Mammary epithelial cell (primary cell): ENCODE results near the gene SIK3.

Source experiments
- EZH2 ChIP-seq: IDR thresholded peaks from 2 replicates; pipeline ENCODE4 v1.6.1; 2012; ENCODE audit warnings: low read length, inconsistent platforms, borderline replicate concordance
- TF ChIP-seq, protein P1 (sequence below), 2 donors: IDR thresholded peaks in 1 of 2; conservative IDR thresholded peaks in 1 of 2; 2 replicates each; pipeline ENCODE4 v1.5.1; 2011 to 2012; ENCODE audit warnings: inconsistent platforms in 2 of 2, low read length in 2 of 2, mild to moderate bottlenecking in 2 of 2, control low read depth in 1 of 2, low read depth in 1 of 2; ENCODE audit not compliant: insufficient read depth in 1 of 2; ENCODE audit errors: extremely low read depth in 1 of 2

DNA sequence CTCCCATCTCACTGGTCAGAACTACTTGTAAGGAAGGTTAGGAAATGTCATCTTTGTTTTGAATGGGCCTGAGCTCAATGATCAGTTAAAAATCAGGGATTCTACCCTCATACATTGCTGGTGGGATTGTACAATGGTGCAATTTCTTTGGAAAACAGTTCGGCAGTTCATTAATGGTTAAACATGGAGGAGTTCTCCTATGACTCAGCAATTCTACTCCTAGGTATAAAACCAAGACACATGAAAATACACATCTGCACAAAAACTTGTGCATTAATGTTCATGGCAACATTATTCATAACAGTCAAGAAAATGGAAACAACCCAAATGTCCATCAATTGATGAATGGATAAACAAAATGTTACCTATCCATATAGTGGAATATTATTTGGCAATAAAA, 301.7 kb downstream of the SIK3 start:
- TF ChIP-seq, protein P1, sequence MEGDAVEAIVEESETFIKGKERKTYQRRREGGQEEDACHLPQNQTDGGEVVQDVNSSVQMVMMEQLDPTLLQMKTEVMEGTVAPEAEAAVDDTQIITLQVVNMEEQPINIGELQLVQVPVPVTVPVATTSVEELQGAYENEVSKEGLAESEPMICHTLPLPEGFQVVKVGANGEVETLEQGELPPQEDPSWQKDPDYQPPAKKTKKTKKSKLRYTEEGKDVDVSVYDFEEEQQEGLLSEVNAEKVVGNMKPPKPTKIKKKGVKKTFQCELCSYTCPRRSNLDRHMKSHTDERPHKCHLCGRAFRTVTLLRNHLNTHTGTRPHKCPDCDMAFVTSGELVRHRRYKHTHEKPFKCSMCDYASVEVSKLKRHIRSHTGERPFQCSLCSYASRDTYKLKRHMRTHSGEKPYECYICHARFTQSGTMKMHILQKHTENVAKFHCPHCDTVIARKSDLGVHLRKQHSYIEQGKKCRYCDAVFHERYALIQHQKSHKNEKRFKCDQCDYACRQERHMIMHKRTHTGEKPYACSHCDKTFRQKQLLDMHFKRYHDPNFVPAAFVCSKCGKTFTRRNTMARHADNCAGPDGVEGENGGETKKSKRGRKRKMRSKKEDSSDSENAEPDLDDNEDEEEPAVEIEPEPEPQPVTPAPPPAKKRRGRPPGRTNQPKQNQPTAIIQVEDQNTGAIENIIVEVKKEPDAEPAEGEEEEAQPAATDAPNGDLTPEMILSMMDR (conservative IDR thresholded peaks at IDR 0.05 in 1 of 2, IDR thresholded peaks at IDR 0.05 in 1 of 2; ENCODE audit: extremely low read depth in 1 of 2, insufficient read depth in 1 of 2, low read depth in 1 of 2, low read length in 2 of 2), result no peak
- no peak for TF ChIP-seq EZH2
